ENCODE data around the gene KRTAP12-3.

DNA sequence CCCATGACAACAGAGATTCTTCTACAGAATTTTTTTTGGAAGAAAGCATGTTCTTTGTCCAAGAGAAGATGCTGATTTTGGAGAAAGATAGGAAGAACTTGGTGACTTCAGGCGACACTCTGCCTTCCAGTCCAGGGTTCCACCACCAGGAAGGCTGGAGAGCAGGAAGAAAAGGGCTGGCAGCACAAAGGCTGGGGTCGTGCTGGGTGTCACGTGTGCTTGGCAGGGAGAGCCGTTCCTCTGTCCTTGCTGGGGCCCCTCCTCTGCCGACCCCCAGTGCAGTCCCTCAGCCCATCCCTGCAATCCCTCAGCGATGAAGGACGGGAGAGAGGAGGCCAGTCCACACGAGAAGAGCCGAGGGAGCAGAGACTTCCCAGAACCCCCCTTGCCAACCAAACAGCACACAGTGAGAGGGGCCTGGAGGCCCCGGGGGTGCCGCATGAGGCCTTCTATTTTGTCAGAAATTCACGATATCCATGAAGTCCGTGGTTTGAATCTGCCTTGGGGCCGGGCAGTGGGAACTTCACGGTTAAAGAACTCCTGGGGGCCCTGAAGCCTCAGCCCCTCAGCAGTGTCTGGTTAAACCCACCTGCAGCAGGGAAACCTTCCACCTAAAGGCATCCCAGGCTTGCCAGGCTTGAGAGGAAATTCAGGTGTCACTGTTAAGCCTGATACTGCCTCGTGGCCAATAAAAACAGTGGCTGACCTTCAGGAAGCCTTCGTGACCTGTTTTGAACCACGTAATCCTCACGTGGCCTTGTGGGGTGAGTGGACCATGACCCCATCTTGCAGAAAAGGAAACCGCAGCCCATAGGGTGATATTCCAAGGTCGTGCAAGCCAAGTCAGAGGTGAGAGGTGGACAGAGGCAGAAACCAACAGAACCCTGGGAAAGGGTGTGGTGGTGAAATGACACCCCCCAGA lies 42.6 kb downstream of the KRTAP12-3 start:
- TF ChIP-seq, protein P1, sequence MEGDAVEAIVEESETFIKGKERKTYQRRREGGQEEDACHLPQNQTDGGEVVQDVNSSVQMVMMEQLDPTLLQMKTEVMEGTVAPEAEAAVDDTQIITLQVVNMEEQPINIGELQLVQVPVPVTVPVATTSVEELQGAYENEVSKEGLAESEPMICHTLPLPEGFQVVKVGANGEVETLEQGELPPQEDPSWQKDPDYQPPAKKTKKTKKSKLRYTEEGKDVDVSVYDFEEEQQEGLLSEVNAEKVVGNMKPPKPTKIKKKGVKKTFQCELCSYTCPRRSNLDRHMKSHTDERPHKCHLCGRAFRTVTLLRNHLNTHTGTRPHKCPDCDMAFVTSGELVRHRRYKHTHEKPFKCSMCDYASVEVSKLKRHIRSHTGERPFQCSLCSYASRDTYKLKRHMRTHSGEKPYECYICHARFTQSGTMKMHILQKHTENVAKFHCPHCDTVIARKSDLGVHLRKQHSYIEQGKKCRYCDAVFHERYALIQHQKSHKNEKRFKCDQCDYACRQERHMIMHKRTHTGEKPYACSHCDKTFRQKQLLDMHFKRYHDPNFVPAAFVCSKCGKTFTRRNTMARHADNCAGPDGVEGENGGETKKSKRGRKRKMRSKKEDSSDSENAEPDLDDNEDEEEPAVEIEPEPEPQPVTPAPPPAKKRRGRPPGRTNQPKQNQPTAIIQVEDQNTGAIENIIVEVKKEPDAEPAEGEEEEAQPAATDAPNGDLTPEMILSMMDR (IDR thresholded peaks at IDR 0.05), result no peak
- TF ChIP-seq POLR2A (IDR thresholded peaks at IDR 0.05) (no peak), EP300 (IDR thresholded peaks at IDR 0.05) (no peak), POLR2AphosphoS5 (IDR thresholded peaks at IDR 0.05) (no peak)

Data from upper lobe of left lung (tissue), 4 donors.